ENCODE data around the gene SMARCA2.

The SMARCA2 gene

DNA sequence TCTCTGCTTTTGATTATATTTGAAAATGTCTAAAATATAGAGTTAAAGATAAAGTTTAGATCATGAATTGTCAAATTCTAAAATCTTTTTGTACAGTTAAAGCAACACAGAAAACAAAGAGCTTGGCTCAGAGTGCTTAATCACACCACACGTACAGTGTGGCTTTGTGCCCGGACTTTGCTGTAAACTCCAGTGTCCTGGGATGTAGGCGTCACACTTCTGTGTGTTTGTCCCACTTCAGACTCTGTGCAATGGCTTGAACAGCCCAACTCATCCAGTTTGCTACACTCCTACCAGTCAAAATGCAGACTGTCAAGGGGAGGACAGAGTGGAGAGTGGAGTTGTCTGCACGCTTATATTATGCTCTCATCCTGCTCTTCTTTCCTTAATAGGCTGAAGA is 45.3 kb downstream of the SMARCA2 start:
- DNase-seq (ENCODE audit: low read depth), result peak; percentile 14
- no peak overlapping the region for H3K4me3 ChIP-seq (replicated peaks; ENCODE audit: low read depth, low read length)
- no peak for TF ChIP-seq CTCF (IDR thresholded peaks at IDR 0.05; ENCODE audit: low read length, missing control alignments)

- no peak for TF ChIP-seq CTCF (IDR thresholded peaks at IDR 0.05; ENCODE audit: low read length, missing control alignments)
Measured at GRCh38 chr9:2065704-2066103, 50.6 kb downstream of the SMARCA2 start.

DNA sequence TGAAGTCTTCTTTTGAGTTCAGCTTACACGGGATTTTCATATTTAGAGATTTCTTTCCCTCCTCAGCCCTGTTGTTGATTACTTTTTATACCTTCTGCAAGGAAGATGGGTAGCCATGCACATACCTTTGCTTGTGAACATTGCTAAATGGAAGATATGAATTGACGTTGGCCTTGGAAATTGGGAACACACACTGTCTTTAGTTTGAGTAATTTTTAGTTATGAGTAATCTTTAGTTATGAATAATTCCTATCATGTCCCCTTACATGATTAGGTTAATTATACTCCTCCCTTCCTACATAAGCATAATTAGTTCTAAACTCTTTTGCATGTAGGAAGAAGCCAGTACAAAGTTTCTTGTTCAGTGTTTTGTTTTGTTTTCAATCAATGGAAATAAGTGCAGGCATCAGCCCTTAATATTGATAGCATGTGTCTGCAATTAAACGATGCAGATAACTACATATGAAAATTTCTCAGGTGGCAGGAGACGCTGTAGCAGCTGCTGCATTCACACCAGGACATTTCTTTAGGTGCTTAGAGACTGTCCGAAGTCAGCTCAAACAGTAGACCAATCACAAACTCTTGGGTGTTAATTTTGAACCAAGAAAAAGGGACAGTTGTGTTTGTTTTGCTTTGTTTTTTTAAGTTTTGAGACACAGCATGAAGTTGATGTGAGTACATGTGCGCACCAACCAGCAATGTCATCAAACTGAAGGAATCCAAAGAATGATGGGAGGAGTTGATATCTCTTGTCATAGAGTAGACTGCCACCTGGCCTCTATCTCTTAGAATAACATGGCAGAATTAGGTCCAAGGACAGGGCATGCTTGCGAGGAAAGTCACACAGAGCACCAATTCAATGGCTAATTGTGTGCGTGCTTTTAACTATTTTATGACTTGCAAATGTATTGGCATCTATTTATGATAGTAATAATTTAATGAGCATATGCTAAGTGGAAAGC is 51.4 kb downstream of the SMARCA2 start:
- no peak overlapping the region for H3K4me3 ChIP-seq (replicated peaks; ENCODE audit: low read depth, low read length)
- no peak for TF ChIP-seq CTCF (IDR thresholded peaks at IDR 0.05; ENCODE audit: low read length, missing control alignments)
- peak; percentile 25 for DNase-seq (ENCODE audit: low read depth)

More at GRCh38 chr9:2065704-2066103, 50.6 kb downstream of the SMARCA2 start:
- DNase-seq (ENCODE audit: low read depth), result no peak
- H3K4me3 ChIP-seq (replicated peaks; ENCODE audit: low read depth, low read length), result no peak overlapping the region

GRCh38 chr9:2072752-2073405 is 57.7 kb downstream of the SMARCA2 start:
- no peak overlapping the region for H3K4me3 ChIP-seq (replicated peaks; ENCODE audit: low read depth, low read length)
- TF ChIP-seq CTCF (IDR thresholded peaks at IDR 0.05; ENCODE audit: low read length, missing control alignments), result no peak
- no peak for DNase-seq (ENCODE audit: low read depth)

GRCh38 chr9:2082772-2083171 is 67.6 kb downstream of the SMARCA2 start:
- TF ChIP-seq CTCF (IDR thresholded peaks at IDR 0.05; ENCODE audit: low read length, missing control alignments), result no peak
- H3K4me3 ChIP-seq (replicated peaks; ENCODE audit: low read depth, low read length), result no peak overlapping the region
- no peak for DNase-seq (ENCODE audit: low read depth)

DNA sequence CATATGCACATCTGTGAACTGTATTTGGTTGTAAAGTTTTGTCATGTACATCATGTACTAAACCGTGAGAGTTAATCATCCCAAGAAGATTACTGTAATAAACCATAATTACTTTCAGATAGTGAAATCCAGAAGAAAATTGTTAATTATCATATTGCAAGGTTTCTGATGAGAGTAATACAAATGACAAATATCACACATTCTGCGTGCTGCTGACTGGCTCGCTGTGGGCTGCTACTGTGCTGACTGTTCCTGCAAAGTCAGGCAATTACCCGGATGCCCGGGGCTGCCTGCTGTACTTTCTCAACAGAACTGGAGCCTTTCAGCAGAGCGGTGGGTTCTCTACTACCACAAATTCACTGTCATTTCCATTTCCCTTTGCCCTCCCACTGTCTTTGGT is 68.3 kb downstream of the SMARCA2 start:
- no peak for TF ChIP-seq CTCF (IDR thresholded peaks at IDR 0.05; ENCODE audit: low read length, missing control alignments)
- no peak overlapping the region for H3K4me3 ChIP-seq (replicated peaks; ENCODE audit: low read depth, low read length)
- no peak for DNase-seq (ENCODE audit: low read depth)
